ENCODE measurements around the gene TSPAN11. TPM values are rescaled to one million over a fixed set of nuclear protein-coding genes. Genes with fewer than 3 reads are reported as not detected.

The TSPAN11 gene, protein sequence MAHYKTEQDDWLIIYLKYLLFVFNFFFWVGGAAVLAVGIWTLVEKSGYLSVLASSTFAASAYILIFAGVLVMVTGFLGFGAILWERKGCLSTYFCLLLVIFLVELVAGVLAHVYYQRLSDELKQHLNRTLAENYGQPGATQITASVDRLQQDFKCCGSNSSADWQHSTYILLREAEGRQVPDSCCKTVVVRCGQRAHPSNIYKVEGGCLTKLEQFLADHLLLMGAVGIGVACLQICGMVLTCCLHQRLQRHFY
- polyA plus RNA-seq (2013, experiment 1 of 2) = 19.5 TPM
- 18.4 TPM for polyA plus RNA-seq (2013, experiment 2 of 2)

DNA sequence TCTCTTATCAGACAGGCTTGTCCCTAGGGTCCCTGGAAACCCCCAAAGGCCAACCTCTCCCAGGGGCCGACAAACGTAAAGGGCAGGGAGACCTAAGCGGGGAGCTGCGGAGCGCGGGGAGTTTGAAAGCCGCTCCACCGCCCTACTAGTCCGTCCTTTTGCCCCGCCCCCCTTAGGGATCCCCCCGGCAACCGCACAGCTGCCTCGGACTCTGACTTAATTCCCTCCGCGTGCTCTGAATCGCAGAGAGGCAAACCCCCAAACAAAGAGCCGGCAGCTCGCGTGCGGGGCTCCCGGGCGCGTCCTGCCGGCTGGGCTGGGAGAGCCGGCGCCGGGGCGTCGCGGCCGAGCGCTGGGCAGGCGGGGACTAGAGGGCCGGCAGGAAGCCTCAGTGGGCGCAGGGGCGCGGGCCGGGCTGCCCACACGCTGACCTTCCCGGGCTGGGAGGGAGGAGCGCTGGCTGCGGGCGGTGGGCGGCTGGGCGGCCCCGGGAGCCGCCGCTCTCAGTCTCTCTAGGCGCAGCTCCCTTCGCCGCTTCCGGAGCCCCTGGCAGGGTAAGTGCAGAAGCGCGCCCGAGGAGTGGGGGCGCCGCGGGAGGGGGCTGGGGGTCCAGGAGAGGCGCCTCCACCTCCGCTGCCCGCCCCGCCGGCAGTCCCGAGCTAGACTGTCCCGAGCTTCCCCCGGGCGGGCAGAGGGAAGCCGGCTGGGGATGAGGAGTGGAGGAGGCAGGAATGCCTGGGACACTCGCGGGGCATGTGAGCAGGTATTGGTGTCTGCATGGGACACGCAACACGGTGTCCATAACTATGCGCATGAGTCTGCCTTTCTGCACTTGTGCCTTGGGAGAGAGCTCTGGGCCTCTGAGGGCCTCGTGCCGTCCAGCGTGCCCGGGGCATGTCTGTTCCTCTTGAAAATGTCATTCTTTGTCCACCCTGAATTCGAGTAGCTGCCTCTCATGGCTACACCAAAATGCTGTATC, at the start of gene TSPAN11:
TSS of gene TSPAN11 (plus strand) at position 506 of the 979 bp plus-strand sequence. CDS start 27,244 bp downstream, outside the sequence.
- Histone ChIP-seq H2AK5ac (ENCODE audit: low read depth, low read length) (peak within 1 kb of the TSS; percentile 46), H3K18ac (ENCODE audit: low read length) (peak within 1 kb of the TSS; percentile 82), H3K4ac (ENCODE audit: low read length) (no peak within 1 kb of the TSS), H4K8ac (ENCODE audit: low read depth, low read length) (peak within 1 kb of the TSS; percentile 70), H2BK12ac (ENCODE audit: low read length) (peak within 1 kb of the TSS; percentile 78), H4K91ac (ENCODE audit: low read depth, low read length, poor library complexity) (no peak within 1 kb of the TSS), H2AFZ (ENCODE audit: low read length) (peak within 1 kb of the TSS; percentile 92), H3K4me3 (ENCODE audit: low read length in 2 of 2) (peak within 1 kb of the TSS; percentile 55 to 78), H2BK120ac (ENCODE audit: low read depth, low read length) (peak within 1 kb of the TSS; percentile 1), H3K23ac (ENCODE audit: low read depth, low read length, poor library complexity) (no peak within 1 kb of the TSS), H3K14ac (ENCODE audit: low read length) (peak within 1 kb of the TSS; percentile 10), H3K36me3 (replicated peaks in 1 of 2; ENCODE audit: control insufficient read depth in 2 of 2, insufficient read depth in 2 of 2, low read length in 2 of 2) (peaks cover 0 to 2% of the 10 kb centered on the region in 2 donors), H3K27me3 (ENCODE audit: control insufficient read depth in 3 of 3, insufficient read depth in 3 of 3, low read depth in 1 of 3, low read length in 3 of 3) (peaks cover 0 to 14% (median 0%) of the 10 kb centered on the region in 3 experiments), H3K79me1 (ENCODE audit: low read depth, low read length) (peaks cover 10% of the 10 kb centered on the region), H3K4me1 (ENCODE audit: control insufficient read depth in 2 of 2, insufficient read depth in 1 of 2, low read depth in 1 of 2, low read length in 2 of 2) (peaks cover 15 to 24% of the 10 kb centered on the region in 2 donors), H2BK15ac (ENCODE audit: low read length) (peak within 1 kb of the TSS; percentile 86), H2BK5ac (ENCODE audit: low read length) (peak within 1 kb of the TSS; percentile 15), H3K9ac (ENCODE audit: low read depth, low read length, poor library complexity) (peak within 1 kb of the TSS; percentile 85), H3K9me3 (replicated peaks in 1 of 2; ENCODE audit: control insufficient read depth in 2 of 2, insufficient read depth in 1 of 2, low read depth in 1 of 2, low read length in 2 of 2) (no peaks in the 10 kb centered on the region), H3K4me2 (ENCODE audit: insufficient read depth, low read length, poor library complexity, severe bottlenecking) (peak within 1 kb of the TSS; percentile 63), H3K27ac (replicated peaks; ENCODE audit: low read length) (no peak within 1 kb of the TSS)
- no CpG with 5 or more reads among the region's 78 CpGs for WGBS, 2 donors (ENCODE audit: extremely low coverage in 2 of 2, insufficient read length in 2 of 2, insufficient replicate concordance in 1 of 2)
- DNase-seq (ENCODE audit: low spot score) = peak; percentile 80

GRCh38 chr12:30877105-30877875, 49.3 kb upstream of the TSPAN11 start:
- Histone ChIP-seq H3K4me1 (ENCODE audit: control insufficient read depth in 2 of 2, insufficient read depth in 1 of 2, low read depth in 1 of 2, low read length in 2 of 2) (no peaks in the 10 kb centered on the region), H2AK5ac (ENCODE audit: low read depth, low read length) (no peak overlapping the region), H2AFZ (ENCODE audit: low read length) (no peak overlapping the region), H3K18ac (ENCODE audit: low read length) (no peak overlapping the region), H3K4me2 (ENCODE audit: insufficient read depth, low read length, poor library complexity, severe bottlenecking) (no peak overlapping the region), H3K14ac (ENCODE audit: low read length) (no peak overlapping the region), H3K9me3 (replicated peaks in 1 of 2; ENCODE audit: control insufficient read depth in 2 of 2, insufficient read depth in 1 of 2, low read depth in 1 of 2, low read length in 2 of 2) (no peaks in the 10 kb centered on the region), H3K27ac (replicated peaks; ENCODE audit: low read length) (no peak overlapping the region), H2BK12ac (ENCODE audit: low read length) (no peak overlapping the region), H2BK5ac (ENCODE audit: low read length) (no peak overlapping the region), H3K27me3 (ENCODE audit: control insufficient read depth in 3 of 3, insufficient read depth in 3 of 3, low read depth in 1 of 3, low read length in 3 of 3) (peaks cover 0 to 24% (median 0%) of the 10 kb centered on the region in 3 experiments), H3K9ac (ENCODE audit: low read depth, low read length, poor library complexity) (no peak overlapping the region), H4K8ac (ENCODE audit: low read depth, low read length) (no peak overlapping the region), H3K79me1 (ENCODE audit: low read depth, low read length) (no peaks in the 10 kb centered on the region), H3K36me3 (replicated peaks in 1 of 2; ENCODE audit: control insufficient read depth in 2 of 2, insufficient read depth in 2 of 2, low read length in 2 of 2) (no peaks in the 10 kb centered on the region), H2BK120ac (ENCODE audit: low read depth, low read length) (no peak overlapping the region), H3K4me3 (ENCODE audit: low read length in 2 of 2) (no peak overlapping the region), H3K4ac (ENCODE audit: low read length) (no peak overlapping the region), H4K91ac (ENCODE audit: low read depth, low read length, poor library complexity) (peak overlapping the region; percentile 38), H2BK15ac (ENCODE audit: low read length) (no peak overlapping the region), H3K23ac (ENCODE audit: low read depth, low read length, poor library complexity) (no peak overlapping the region)
- DNase-seq (ENCODE audit: low spot score) = no peak
- no CpG with 5 or more reads among the region's 7 CpGs for WGBS, 2 donors (ENCODE audit: extremely low coverage in 2 of 2, insufficient read length in 2 of 2, insufficient replicate concordance in 1 of 2)

DNA sequence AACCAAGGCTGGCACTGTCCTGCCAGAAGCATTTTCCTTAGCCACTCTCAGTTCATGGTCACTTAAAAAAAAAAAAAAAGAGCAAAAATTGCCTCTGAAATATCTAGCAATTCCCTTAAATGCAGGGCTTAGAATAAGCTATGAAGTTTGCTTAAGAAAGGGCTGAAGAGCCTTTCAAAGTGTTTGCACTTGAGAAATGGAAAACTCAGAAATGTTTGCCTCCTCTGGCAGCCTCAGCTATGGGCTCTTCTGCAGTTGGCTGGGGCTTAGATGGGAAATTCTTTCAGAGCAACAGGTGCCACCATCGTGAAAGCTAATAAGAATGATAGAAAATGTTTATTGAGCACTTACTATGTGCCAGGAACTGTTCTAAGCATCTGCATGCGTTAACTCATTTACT, 48.5 kb upstream of the TSPAN11 start:
- H3K27me3 ChIP-seq (ENCODE audit: control insufficient read depth in 3 of 3, insufficient read depth in 3 of 3, low read depth in 1 of 3, low read length in 3 of 3) = peaks cover 0 to 24% (median 0%) of the 10 kb centered on the region in 3 experiments
- H2BK120ac ChIP-seq (ENCODE audit: low read depth, low read length) = no peak overlapping the region
- WGBS, 2 donors (ENCODE audit: extremely low coverage in 2 of 2, insufficient read length in 2 of 2, insufficient replicate concordance in 1 of 2) = no CpG with 5 or more reads among the region's 2 CpGs

More for the DNA sequence above, 48.5 kb upstream of the TSPAN11 start:
- Histone ChIP-seq H2AFZ (ENCODE audit: low read length) (no peak overlapping the region), H3K14ac (ENCODE audit: low read length) (no peak overlapping the region), H3K9me3 (replicated peaks in 1 of 2; ENCODE audit: control insufficient read depth in 2 of 2, insufficient read depth in 1 of 2, low read depth in 1 of 2, low read length in 2 of 2) (no peaks in the 10 kb centered on the region), H2BK5ac (ENCODE audit: low read length) (no peak overlapping the region), H3K79me1 (ENCODE audit: low read depth, low read length) (no peaks in the 10 kb centered on the region), H3K4me2 (ENCODE audit: insufficient read depth, low read length, poor library complexity, severe bottlenecking) (no peak overlapping the region), H3K4me3 (ENCODE audit: low read length in 2 of 2) (no peak overlapping the region), H2AK5ac (ENCODE audit: low read depth, low read length) (no peak overlapping the region), H3K4me1 (ENCODE audit: control insufficient read depth in 2 of 2, insufficient read depth in 1 of 2, low read depth in 1 of 2, low read length in 2 of 2) (no peaks in the 10 kb centered on the region), H3K18ac (ENCODE audit: low read length) (no peak overlapping the region), H3K9ac (ENCODE audit: low read depth, low read length, poor library complexity) (no peak overlapping the region), H4K91ac (ENCODE audit: low read depth, low read length, poor library complexity) (no peak overlapping the region), H2BK15ac (ENCODE audit: low read length) (no peak overlapping the region), H3K36me3 (replicated peaks in 1 of 2; ENCODE audit: control insufficient read depth in 2 of 2, insufficient read depth in 2 of 2, low read length in 2 of 2) (no peaks in the 10 kb centered on the region), H3K4ac (ENCODE audit: low read length) (no peak overlapping the region), H2BK12ac (ENCODE audit: low read length) (no peak overlapping the region), H3K27ac (replicated peaks; ENCODE audit: low read length) (no peak overlapping the region), H3K23ac (ENCODE audit: low read depth, low read length, poor library complexity) (no peak overlapping the region), H4K8ac (ENCODE audit: low read depth, low read length) (no peak overlapping the region)
- DNase-seq (ENCODE audit: low spot score) = no peak

All from neuronal stem cell (in vitro differentiated cells).